ENCODE measurements around the gene NCAPG.

The NCAPG gene

GRCh38 chr4:17765514-17766286 lies 45.1 kb upstream of the NCAPG start:
- DNase-seq (ENCODE audit: low read depth) = no peak

GRCh38 chr4:17766826-17767458 lies 43.8 kb upstream of the NCAPG start:
- DNase-seq (ENCODE audit: low read depth) = no peak
- H3K4me3 ChIP-seq (ENCODE audit: low read depth, low read length) = no peak overlapping the region
- no peak for TF ChIP-seq CTCF (conservative IDR thresholded peaks at IDR 0.05; ENCODE audit: low read depth, low read length)

More at GRCh38 chr4:17765514-17766286, 45.1 kb upstream of the NCAPG start:
- no peak overlapping the region for H3K4me3 ChIP-seq (ENCODE audit: low read depth, low read length)
- TF ChIP-seq CTCF (conservative IDR thresholded peaks at IDR 0.05; ENCODE audit: low read depth, low read length) = no peak

- DNase-seq (ENCODE audit: low read depth) = no peak
- TF ChIP-seq CTCF (conservative IDR thresholded peaks at IDR 0.05; ENCODE audit: low read depth, low read length) = no peak
- no peak overlapping the region for H3K4me3 ChIP-seq (ENCODE audit: low read depth, low read length)
Observed at GRCh38 chr4:17769406-17770174, 41.2 kb upstream of the NCAPG start.

- H3K4me3 ChIP-seq (ENCODE audit: low read depth, low read length) = no peak overlapping the region
- no peak for DNase-seq (ENCODE audit: low read depth)
- no peak for TF ChIP-seq CTCF (conservative IDR thresholded peaks at IDR 0.05; ENCODE audit: low read depth, low read length)
Observed at GRCh38 chr4:17770845-17771244, 39.9 kb upstream of the NCAPG start.

- TF ChIP-seq CTCF (conservative IDR thresholded peaks at IDR 0.05; ENCODE audit: low read depth, low read length) = no peak
- DNase-seq (ENCODE audit: low read depth) = no peak
- H3K4me3 ChIP-seq (ENCODE audit: low read depth, low read length) = no peak overlapping the region
Observed at GRCh38 chr4:17771284-17771908, 39.4 kb upstream of the NCAPG start.

GRCh38 chr4:17773135-17773698 lies 37.6 kb upstream of the NCAPG start:
- DNase-seq (ENCODE audit: low read depth) = no peak
- H3K4me3 ChIP-seq (ENCODE audit: low read depth, low read length) = no peak overlapping the region
- no peak for TF ChIP-seq CTCF (conservative IDR thresholded peaks at IDR 0.05; ENCODE audit: low read depth, low read length)

Measured in choroid plexus epithelial cell (primary cell).